Hepatocyte (in vitro differentiated cells): Measurements from ENCODE around the gene CLTCL1.

ENCODE experiments used
- CTCF ChIP-seq: fragments of 200-600 bp; sonication (generic); IDR thresholded peaks from 2 replicates; pipeline ENCODE4 v1.5.1; 2016; ENCODE audit warnings: antibody characterized with exemption, mild to moderate bottlenecking; ENCODE audit not compliant: poor library complexity
- EZH2 ChIP-seq: fragments of 200-600 bp; sonication (generic); IDR thresholded peaks from 2 replicates; pipeline ENCODE4 v1.6.1; 2016; ENCODE audit warnings: antibody characterized with exemption, mild to moderate bottlenecking, borderline replicate concordance

- TF ChIP-seq CTCF (no peak), EZH2 (no peak)
Observed at GRCh38 chr22:19244600-19245352, 46.7 kb downstream of the CLTCL1 start.
